ENCODE data around the gene C11orf98. TPM values are rescaled to one million over a fixed set of nuclear protein-coding genes. Genes with fewer than 3 reads are reported as not detected.

The C11orf98 gene
- total and polyA plus RNA-seq, 12 donors, result 42.8 to 142 (median 54.7) TPM

DNA sequence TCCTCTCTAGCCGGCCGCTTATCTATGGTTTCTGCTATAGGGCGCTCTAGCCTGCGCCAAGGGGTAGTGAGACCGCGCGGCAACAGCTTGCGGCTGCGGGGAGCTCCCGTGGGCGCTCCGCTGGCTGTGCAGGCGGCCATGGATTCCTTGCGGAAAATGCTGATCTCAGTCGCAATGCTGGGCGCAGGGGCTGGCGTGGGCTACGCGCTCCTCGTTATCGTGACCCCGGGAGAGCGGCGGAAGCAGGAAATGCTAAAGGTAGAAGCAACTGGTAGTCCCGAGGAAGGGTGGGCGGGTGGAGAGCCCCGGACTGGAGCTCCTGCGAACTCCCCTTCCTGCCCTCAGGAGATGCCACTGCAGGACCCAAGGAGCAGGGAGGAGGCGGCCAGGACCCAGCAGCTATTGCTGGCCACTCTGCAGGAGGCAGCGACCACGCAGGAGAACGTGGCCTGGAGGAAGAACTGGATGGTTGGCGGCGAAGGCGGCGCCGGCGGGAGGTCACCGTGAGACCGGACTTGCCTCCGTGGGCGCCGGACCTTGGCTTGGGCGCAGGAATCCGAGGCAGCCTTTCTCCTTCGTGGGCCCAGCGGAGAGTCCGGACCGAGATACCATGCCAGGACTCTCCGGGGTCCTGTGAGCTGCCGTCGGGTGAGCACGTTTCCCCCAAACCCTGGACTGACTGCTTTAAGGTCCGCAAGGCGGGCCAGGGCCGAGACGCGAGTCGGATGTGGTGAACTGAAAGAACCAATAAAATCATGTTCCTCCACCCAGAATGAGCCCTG is 6.8 kb upstream of the C11orf98 start, which contains the start of the genes LBHD1 and UQCC3:
TSS of gene LBHD1 (minus strand) at position 660 of the 782 bp plus-strand sequence. CDS start 2,236 bp downstream, outside the sequence.
TSS of gene UQCC3 (plus strand) at position 66 of the 782 bp plus-strand sequence. CDS start at position 139, 73 bp downstream.
- Histone ChIP-seq H3K9me3 (replicated peaks in 1 of 3) (no peaks in the 10 kb centered on the region), H3K36me3 (replicated peaks in 1 of 2) (peaks cover 0 to 18% of the 10 kb centered on the region in 2 donors), H3K4me3 (peak within 1 kb of the TSS; percentile 53 to 94 (median 72)), H3K4me1 (replicated peaks in 1 of 2) (peaks cover 17 to 48% of the 10 kb centered on the region in 2 donors), H3K27ac (peak within 1 kb of the TSS; percentile 73 to 92 (median 82)), H3K27me3 (no peaks in the 10 kb centered on the region)
- WGBS, 4 donors, result 0 to 1% (median 0%) methylated on average over 10 to 59 of the region's 59 CpGs
- DNase-seq, result peak; percentile 73 to 86 (median 76)
- peak; percentile 42 to 75 for TF ChIP-seq POLR2A (IDR thresholded peaks at IDR 0.05)
- no peak for TF ChIP-seq CTCF (IDR thresholded peaks at IDR 0.05)
- intact Hi-C loops (cut with DNase I), result no loop called here

- intact Hi-C loops (cut with DNase I), result no loop called here
- H3K36me3 ChIP-seq (replicated peaks in 1 of 2), result peaks cover 0 to 12% of the 10 kb centered on the region in 2 donors
- 0 to 2% (median 1%) methylated on average over 12 to 17 of the region's 17 CpGs for WGBS, 4 donors
- TF ChIP-seq POLR2A (IDR thresholded peaks at IDR 0.05) (no peak), CTCF (IDR thresholded peaks at IDR 0.05) (no peak)
- DNase-seq, result peak in 3 of 7 donors; percentile 28 to 38 (median 33)
- no peaks in the 10 kb centered on the region for H3K9me3 ChIP-seq (replicated peaks in 1 of 3)
- peak overlapping the region; percentile 53 to 94 (median 72) for H3K4me3 ChIP-seq
- no peaks in the 10 kb centered on the region for H3K27me3 ChIP-seq
- peak overlapping the region; percentile 73 to 92 (median 82) for H3K27ac ChIP-seq
- H3K4me1 ChIP-seq (replicated peaks in 1 of 2), result peaks cover 23 to 54% of the 10 kb centered on the region in 2 donors
Observed at GRCh38 chr11:62671236-62671607, 6.2 kb upstream of the C11orf98 start.

DNA sequence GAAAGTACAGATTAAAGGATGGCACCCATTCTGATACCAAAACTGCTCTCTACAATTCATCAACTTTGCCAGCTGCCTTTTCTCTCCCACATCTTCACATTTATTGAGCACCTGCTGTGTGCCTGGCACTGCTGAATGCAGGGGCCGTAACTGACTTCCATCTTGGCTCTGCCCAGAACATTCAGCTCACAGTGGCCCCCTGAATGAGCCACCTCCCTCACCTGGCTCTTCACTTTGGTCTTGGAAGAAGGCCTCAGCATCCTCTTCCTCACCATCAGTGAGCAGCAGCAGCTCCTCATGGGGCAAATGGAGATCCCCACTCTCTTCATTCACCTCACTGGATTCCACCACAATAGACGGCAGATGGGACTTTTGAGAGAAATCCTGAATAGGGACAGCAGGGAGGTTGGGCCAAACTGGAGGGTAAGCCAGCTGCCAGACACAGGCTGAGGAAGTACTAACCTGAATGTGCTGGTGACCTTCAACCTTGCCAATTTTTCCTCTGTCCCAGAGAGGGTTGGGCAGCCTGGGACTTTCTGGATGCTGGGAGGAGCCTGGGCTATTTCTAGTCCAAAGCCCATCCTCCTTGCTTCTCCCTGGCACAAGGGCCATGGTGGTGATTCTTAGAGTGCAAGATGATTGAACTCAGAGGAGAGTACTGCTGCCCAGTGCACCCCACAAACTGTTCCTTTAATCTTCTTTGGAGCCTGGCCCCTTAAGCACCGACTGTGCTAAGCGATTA is 4.6 kb upstream of the C11orf98 start:
- WGBS, 4 donors, result 37 to 58% (median 48%) methylated on average over 3 to 4 of the region's 4 CpGs
- H3K4me1 ChIP-seq (replicated peaks in 1 of 2), result peaks cover 29 to 57% of the 10 kb centered on the region in 2 donors
- intact Hi-C loops (cut with DNase I), result no loop called here
- peak overlapping the region in 3 of 5 donors; percentile 41 to 92 (median 72) for H3K27ac ChIP-seq
- no peaks in the 10 kb centered on the region for H3K36me3 ChIP-seq (replicated peaks in 1 of 2)
- H3K4me3 ChIP-seq, result no peak overlapping the region
- no peaks in the 10 kb centered on the region for H3K9me3 ChIP-seq (replicated peaks in 1 of 3)
- H3K27me3 ChIP-seq, result no peaks in the 10 kb centered on the region
- peak; percentile 81 to 94 (median 90) for DNase-seq
- TF ChIP-seq CTCF (IDR thresholded peaks at IDR 0.05) (no peak), POLR2A (IDR thresholded peaks at IDR 0.05) (peak in 1 of 2 donors; percentile 51)

DNA sequence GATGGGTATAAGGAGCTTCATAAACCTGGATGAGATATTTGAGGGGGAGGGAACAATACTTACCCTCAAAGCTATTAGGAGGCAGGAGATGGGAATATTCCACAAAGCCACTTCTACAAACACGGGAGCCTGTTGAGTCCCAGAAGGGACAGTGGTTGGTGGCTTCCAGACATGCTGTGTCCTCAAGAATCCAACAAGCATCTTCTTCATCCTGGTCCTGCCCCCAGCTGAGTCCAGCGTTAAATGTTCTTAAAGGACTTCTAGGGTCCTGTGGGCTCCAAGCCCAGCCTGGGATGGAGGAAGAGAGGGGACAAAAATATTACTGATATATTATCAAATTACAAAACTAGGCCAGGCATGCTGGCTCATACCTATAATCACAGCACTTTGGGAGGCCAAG is 2.5 kb upstream of the C11orf98 start:
- TF ChIP-seq CTCF (IDR thresholded peaks at IDR 0.05), result no peak
- no peak for TF ChIP-seq POLR2A (IDR thresholded peaks at IDR 0.05)
- intact Hi-C loops (cut with DNase I), result no loop called here
- no peak overlapping the region for H3K27ac ChIP-seq

More for the DNA sequence above, 2.5 kb upstream of the C11orf98 start:
- no peaks in the 10 kb centered on the region for H3K27me3 ChIP-seq
- H3K4me3 ChIP-seq, result no peak overlapping the region
- no peak for DNase-seq
- H3K36me3 ChIP-seq (replicated peaks in 1 of 2), result peaks cover 0 to 7% of the 10 kb centered on the region in 2 donors
- H3K4me1 ChIP-seq (replicated peaks in 1 of 2), result peaks cover 24 to 53% of the 10 kb centered on the region in 2 donors
- 76 to 92% (median 84%) methylated on average over 2 of the region's 2 CpGs for WGBS, 4 donors
- H3K9me3 ChIP-seq (replicated peaks in 1 of 3), result no peaks in the 10 kb centered on the region

Data from adrenal gland (tissue), 12 donors.